Measurements from ENCODE around the gene WDR26.

- no peak for TF ChIP-seq POLR2AphosphoS5 (IDR thresholded peaks at IDR 0.05; ENCODE audit: low read depth, low read length)
- TF ChIP-seq REST (IDR thresholded peaks at IDR 0.05; ENCODE audit: insufficient read depth in 1 of 2, low read depth in 2 of 2, low read length in 2 of 2) = no peak
Measured at GRCh38 chr1:224450561-224451350, 16.2 kb upstream of the WDR26 start.

Measured in PFSK-1 (cell line).